ENCODE data around the gene DNAJC11. TPM values are rescaled to one million over a fixed set of nuclear protein-coding genes. Genes with fewer than 3 reads are reported as not detected.

Gene DNAJC11
- total and polyA plus RNA-seq, 2 experiments from 2014 or later = 35.3 to 39.5 TPM

GRCh38 chr1:6627031-6627430, 74.6 kb downstream of the DNAJC11 start:
- no peak for DNase-seq (ENCODE audit: low spot score)
- 98% methylated on average over 9 of the region's 9 CpGs for WGBS (ENCODE audit: low lambda C conversion rate, missing lambda C conversion rate)
- H3K79me2 ChIP-seq = peaks cover 40% of the 10 kb centered on the region
- no peaks in the 10 kb centered on the region for H3K27me3 ChIP-seq
- H3K4me3 ChIP-seq = no peak overlapping the region
- H3K36me3 ChIP-seq (replicated peaks; ENCODE audit: insufficient read depth, low read depth) = no peaks in the 10 kb centered on the region
- H3K4me2 ChIP-seq = no peak overlapping the region
- no peaks in the 10 kb centered on the region for H3K9me2 ChIP-seq (replicated peaks; ENCODE audit: insufficient read depth)
- no peak overlapping the region for H2AFZ ChIP-seq
- no peak overlapping the region for H3K27ac ChIP-seq
- peaks cover 13% of the 10 kb centered on the region for H3K4me1 ChIP-seq (ENCODE audit: insufficient read depth)
- H4K20me1 ChIP-seq (ENCODE audit: insufficient read depth, poor library complexity, severe bottlenecking) = peaks cover 4% of the 10 kb centered on the region
- H3K9me3 ChIP-seq (ENCODE audit: low read depth) = no peaks in the 10 kb centered on the region
- no peak for TF ChIP-seq CTCF (IDR thresholded peaks at IDR 0.05; ENCODE audit: poor library complexity)
- TF ChIP-seq EZH2 (IDR thresholded peaks at IDR 0.05; ENCODE audit: borderline replicate concordance) = no peak
- TF ChIP-seq EZH2phosphoT487 (IDR thresholded peaks at IDR 0.05; ENCODE audit: low read depth, severe bottlenecking, unreplicated experiment) = no peak

GRCh38 chr1:6625584-6626149, 75.9 kb downstream of the DNAJC11 start:
- Histone ChIP-seq H3K79me2 (peaks cover 50% of the 10 kb centered on the region), H3K36me3 (replicated peaks; ENCODE audit: insufficient read depth, low read depth) (no peaks in the 10 kb centered on the region)

GRCh38 chr1:6624710-6625583, 76.7 kb downstream of the DNAJC11 start, which contains the start of gene THAP3:
TSS of gene THAP3 (plus strand) at chr1:6624868. CDS start at chr1:6625219, 351 bp downstream.
- peak; percentile 95 for DNase-seq (ENCODE audit: low spot score)
- H3K9me2 ChIP-seq (replicated peaks; ENCODE audit: insufficient read depth) = no peaks in the 10 kb centered on the region
- peaks cover 57% of the 10 kb centered on the region for H3K79me2 ChIP-seq
- TF ChIP-seq EZH2phosphoT487 (IDR thresholded peaks at IDR 0.05; ENCODE audit: low read depth, severe bottlenecking, unreplicated experiment) = no peak
- no peak for TF ChIP-seq EZH2 (IDR thresholded peaks at IDR 0.05; ENCODE audit: borderline replicate concordance)
- TF ChIP-seq CTCF (IDR thresholded peaks at IDR 0.05; ENCODE audit: poor library complexity) = peak; percentile 22
- H3K9me3 ChIP-seq (ENCODE audit: low read depth) = no peaks in the 10 kb centered on the region
- WGBS (ENCODE audit: low lambda C conversion rate, missing lambda C conversion rate) = 4% methylated on average over 38 of the region's 73 CpGs
- H3K27ac ChIP-seq = peak within 1 kb of the TSS; percentile 93
- H4K20me1 ChIP-seq (ENCODE audit: insufficient read depth, poor library complexity, severe bottlenecking) = peaks cover 4% of the 10 kb centered on the region
- peaks cover 13% of the 10 kb centered on the region for H3K4me1 ChIP-seq (ENCODE audit: insufficient read depth)
- peak within 1 kb of the TSS; percentile 81 for H3K4me3 ChIP-seq
- H3K4me2 ChIP-seq = peak within 1 kb of the TSS; percentile 90
- no peaks in the 10 kb centered on the region for H3K27me3 ChIP-seq
- H3K36me3 ChIP-seq (replicated peaks; ENCODE audit: insufficient read depth, low read depth) = no peaks in the 10 kb centered on the region
- peak within 1 kb of the TSS; percentile 87 for H2AFZ ChIP-seq

More at GRCh38 chr1:6625584-6626149, 75.9 kb downstream of the DNAJC11 start:
- Histone ChIP-seq H3K4me2 (peak overlapping the region; percentile 90), H2AFZ (peak overlapping the region; percentile 87), H3K9me2 (replicated peaks; ENCODE audit: insufficient read depth) (no peaks in the 10 kb centered on the region), H3K4me3 (peak overlapping the region; percentile 81), H3K27ac (peak overlapping the region; percentile 93), H4K20me1 (ENCODE audit: insufficient read depth, poor library complexity, severe bottlenecking) (peaks cover 4% of the 10 kb centered on the region), H3K9me3 (ENCODE audit: low read depth) (no peaks in the 10 kb centered on the region), H3K27me3 (no peaks in the 10 kb centered on the region), H3K4me1 (ENCODE audit: insufficient read depth) (peaks cover 13% of the 10 kb centered on the region)
- no peak for TF ChIP-seq CTCF (IDR thresholded peaks at IDR 0.05; ENCODE audit: poor library complexity)
- TF ChIP-seq EZH2 (IDR thresholded peaks at IDR 0.05; ENCODE audit: borderline replicate concordance) = no peak
- TF ChIP-seq EZH2phosphoT487 (IDR thresholded peaks at IDR 0.05; ENCODE audit: low read depth, severe bottlenecking, unreplicated experiment) = no peak
- 29% methylated on average over 17 of the region's 32 CpGs for WGBS (ENCODE audit: low lambda C conversion rate, missing lambda C conversion rate)
- peak; percentile 32 for DNase-seq (ENCODE audit: low spot score)

All from hepatocyte (in vitro differentiated cells).